ENCODE data around the gene TPM1. TPM values are rescaled to one million over a fixed set of nuclear protein-coding genes. Genes with fewer than 3 reads are reported as not detected.

TPM1 gene
- total and polyA plus RNA-seq, 2 experiments from 2014 or later = 291 to 353 TPM

- H3K79me2 ChIP-seq = no peaks in the 10 kb centered on the region
- H3K9me2 ChIP-seq (replicated peaks; ENCODE audit: insufficient read depth) = no peaks in the 10 kb centered on the region
- H3K27ac ChIP-seq = no peak overlapping the region
- H3K4me3 ChIP-seq = no peak overlapping the region
- no peaks in the 10 kb centered on the region for H3K36me3 ChIP-seq (replicated peaks; ENCODE audit: insufficient read depth, low read depth)
- no peaks in the 10 kb centered on the region for H3K4me1 ChIP-seq (ENCODE audit: insufficient read depth)
- no peak overlapping the region for H3K4me2 ChIP-seq
- no peak for DNase-seq (ENCODE audit: low spot score)
- no peak overlapping the region for H2AFZ ChIP-seq
- TF ChIP-seq CTCF (IDR thresholded peaks at IDR 0.05; ENCODE audit: poor library complexity) (no peak), EZH2 (IDR thresholded peaks at IDR 0.05; ENCODE audit: borderline replicate concordance) (no peak), EZH2phosphoT487 (IDR thresholded peaks at IDR 0.05; ENCODE audit: low read depth, severe bottlenecking, unreplicated experiment) (no peak)
- no peaks in the 10 kb centered on the region for H3K27me3 ChIP-seq
- H3K9me3 ChIP-seq (ENCODE audit: low read depth) = no peaks in the 10 kb centered on the region
- WGBS (ENCODE audit: low lambda C conversion rate, missing lambda C conversion rate) = 29% methylated on average over 3 of the region's 3 CpGs
- H4K20me1 ChIP-seq (ENCODE audit: insufficient read depth, poor library complexity, severe bottlenecking) = no peaks in the 10 kb centered on the region
Measured at GRCh38 chr15:63020128-63020527, 22.4 kb upstream of the TPM1 start.

GRCh38 chr15:63020759-63021430 is 21.7 kb upstream of the TPM1 start:
- H3K27me3 ChIP-seq = no peaks in the 10 kb centered on the region
- no peaks in the 10 kb centered on the region for H3K36me3 ChIP-seq (replicated peaks; ENCODE audit: insufficient read depth, low read depth)
- no peaks in the 10 kb centered on the region for H3K9me3 ChIP-seq (ENCODE audit: low read depth)
- WGBS (ENCODE audit: low lambda C conversion rate, missing lambda C conversion rate) = 91% methylated on average over 7 of the region's 7 CpGs
- no peak overlapping the region for H2AFZ ChIP-seq
- TF ChIP-seq EZH2phosphoT487 (IDR thresholded peaks at IDR 0.05; ENCODE audit: low read depth, severe bottlenecking, unreplicated experiment) (no peak), EZH2 (IDR thresholded peaks at IDR 0.05; ENCODE audit: borderline replicate concordance) (no peak), CTCF (IDR thresholded peaks at IDR 0.05; ENCODE audit: poor library complexity) (no peak)
- H3K4me2 ChIP-seq = no peak overlapping the region
- H3K79me2 ChIP-seq = no peaks in the 10 kb centered on the region
- no peak overlapping the region for H3K27ac ChIP-seq
- no peak for DNase-seq (ENCODE audit: low spot score)
- H3K9me2 ChIP-seq (replicated peaks; ENCODE audit: insufficient read depth) = no peaks in the 10 kb centered on the region
- no peak overlapping the region for H3K4me3 ChIP-seq
- H3K4me1 ChIP-seq (ENCODE audit: insufficient read depth) = no peaks in the 10 kb centered on the region
- no peaks in the 10 kb centered on the region for H4K20me1 ChIP-seq (ENCODE audit: insufficient read depth, poor library complexity, severe bottlenecking)

DNA sequence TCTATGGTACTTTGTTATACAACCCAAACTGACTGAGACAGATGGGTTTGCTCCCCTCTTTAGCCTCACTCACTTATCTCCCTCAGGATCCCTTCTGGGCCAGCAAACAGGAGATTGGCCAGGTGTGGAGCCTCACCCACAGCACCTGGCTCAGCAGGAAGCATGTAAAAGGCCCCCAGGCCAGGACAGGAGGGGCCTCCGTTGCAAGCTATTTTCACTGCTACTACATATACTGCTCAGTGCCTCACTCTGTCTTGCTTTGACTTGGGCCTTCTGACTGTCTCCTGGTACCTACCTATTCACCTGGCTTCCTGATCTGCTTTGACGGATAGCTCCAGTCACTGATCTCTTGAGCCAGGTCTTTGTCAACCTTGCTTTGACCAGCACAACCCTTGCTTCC is 20.4 kb upstream of the TPM1 start:
- no peak overlapping the region for H2AFZ ChIP-seq
- no peaks in the 10 kb centered on the region for H3K9me2 ChIP-seq (replicated peaks; ENCODE audit: insufficient read depth)
- no peaks in the 10 kb centered on the region for H3K4me1 ChIP-seq (ENCODE audit: insufficient read depth)
- no peaks in the 10 kb centered on the region for H3K79me2 ChIP-seq
- TF ChIP-seq EZH2 (IDR thresholded peaks at IDR 0.05; ENCODE audit: borderline replicate concordance) (no peak), EZH2phosphoT487 (IDR thresholded peaks at IDR 0.05; ENCODE audit: low read depth, severe bottlenecking, unreplicated experiment) (no peak), CTCF (IDR thresholded peaks at IDR 0.05; ENCODE audit: poor library complexity) (no peak)
- no peak overlapping the region for H3K4me2 ChIP-seq
- H3K9me3 ChIP-seq (ENCODE audit: low read depth) = no peaks in the 10 kb centered on the region
- H4K20me1 ChIP-seq (ENCODE audit: insufficient read depth, poor library complexity, severe bottlenecking) = no peaks in the 10 kb centered on the region
- DNase-seq (ENCODE audit: low spot score) = no peak
- no peak overlapping the region for H3K4me3 ChIP-seq
- 93% methylated on average over 2 of the region's 2 CpGs for WGBS (ENCODE audit: low lambda C conversion rate, missing lambda C conversion rate)
- no peak overlapping the region for H3K27ac ChIP-seq
- no peaks in the 10 kb centered on the region for H3K27me3 ChIP-seq
- H3K36me3 ChIP-seq (replicated peaks; ENCODE audit: insufficient read depth, low read depth) = no peaks in the 10 kb centered on the region
